ENCODE results near the gene PPP3CA.

Gene PPP3CA

DNA sequence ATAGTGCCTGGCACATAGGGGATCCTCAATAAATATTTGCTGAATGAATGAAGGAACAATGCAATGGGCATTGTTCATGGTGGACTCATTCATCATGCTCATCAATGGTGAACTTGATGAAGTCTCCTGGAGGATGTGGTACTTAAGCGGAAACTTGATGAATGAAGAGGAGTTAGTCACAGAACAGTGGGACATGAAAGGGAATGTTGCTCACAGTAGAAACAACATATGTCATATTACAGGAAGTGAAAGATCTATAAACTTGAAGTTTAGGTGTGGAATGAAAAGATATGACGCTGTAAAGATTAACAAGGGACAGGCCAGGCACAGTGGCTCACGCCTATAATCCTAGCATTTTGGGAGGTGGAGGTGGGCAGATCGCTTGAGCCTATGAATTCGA lies 224.1 kb downstream of the PPP3CA start:
- no peaks in the 10 kb centered on the region for H3K9me3 ChIP-seq (ENCODE audit: control insufficient read depth, insufficient read depth, low read length)
- H3K9ac ChIP-seq (ENCODE audit: low read depth, low read length) = no peak overlapping the region
- no peaks in the 10 kb centered on the region for H3K36me3 ChIP-seq (ENCODE audit: control insufficient read depth, insufficient read depth, low read length)
- H3K4me1 ChIP-seq (ENCODE audit: control insufficient read depth, insufficient read depth, low read length) = no peaks in the 10 kb centered on the region
- no peak overlapping the region for H3K4me3 ChIP-seq (ENCODE audit: low read depth, low read length)
- no peaks in the 10 kb centered on the region for H3K27me3 ChIP-seq (ENCODE audit: control insufficient read depth, insufficient read depth, low read length)

GRCh38 chr4:101122019-101122418 lies 225.3 kb downstream of the PPP3CA start:
- Histone ChIP-seq H3K9me3 (ENCODE audit: control insufficient read depth, insufficient read depth, low read length) (no peaks in the 10 kb centered on the region), H3K9ac (ENCODE audit: low read depth, low read length) (no peak overlapping the region), H3K4me1 (ENCODE audit: control insufficient read depth, insufficient read depth, low read length) (no peaks in the 10 kb centered on the region), H3K27me3 (ENCODE audit: control insufficient read depth, insufficient read depth, low read length) (no peaks in the 10 kb centered on the region), H3K4me3 (ENCODE audit: low read depth, low read length) (no peak overlapping the region), H3K36me3 (ENCODE audit: control insufficient read depth, insufficient read depth, low read length) (no peaks in the 10 kb centered on the region)

GRCh38 chr4:101119141-101119540 lies 228.2 kb downstream of the PPP3CA start:
- H3K36me3 ChIP-seq (ENCODE audit: control insufficient read depth, insufficient read depth, low read length) = no peaks in the 10 kb centered on the region
- no peaks in the 10 kb centered on the region for H3K4me1 ChIP-seq (ENCODE audit: control insufficient read depth, insufficient read depth, low read length)
- H3K9me3 ChIP-seq (ENCODE audit: control insufficient read depth, insufficient read depth, low read length) = no peaks in the 10 kb centered on the region
- no peaks in the 10 kb centered on the region for H3K27me3 ChIP-seq (ENCODE audit: control insufficient read depth, insufficient read depth, low read length)
- H3K9ac ChIP-seq (ENCODE audit: low read depth, low read length) = no peak overlapping the region
- H3K4me3 ChIP-seq (ENCODE audit: low read depth, low read length) = no peak overlapping the region

DNA sequence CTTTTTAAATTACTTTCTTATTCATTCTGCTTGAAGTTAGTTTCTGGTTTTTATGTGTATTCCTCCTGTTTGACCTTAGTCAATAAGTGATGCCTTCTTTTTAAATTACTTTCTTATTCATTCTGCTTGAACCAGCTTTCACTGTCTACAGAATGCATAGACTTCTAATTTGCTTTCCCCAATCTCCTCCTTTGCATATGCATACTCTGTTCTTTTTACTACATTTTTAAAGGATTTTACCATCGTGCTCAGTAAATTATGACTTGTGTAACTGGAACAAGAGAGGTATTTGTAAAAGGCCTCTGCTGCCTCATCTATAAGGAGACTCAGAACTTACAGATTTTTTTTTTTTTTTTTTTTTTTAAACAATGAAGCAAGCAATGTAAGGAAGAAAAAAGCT lies 228.7 kb downstream of the PPP3CA start:
- H3K27me3 ChIP-seq (ENCODE audit: control insufficient read depth, insufficient read depth, low read length) = no peaks in the 10 kb centered on the region
- no peak overlapping the region for H3K4me3 ChIP-seq (ENCODE audit: low read depth, low read length)
- no peaks in the 10 kb centered on the region for H3K9me3 ChIP-seq (ENCODE audit: control insufficient read depth, insufficient read depth, low read length)
- H3K9ac ChIP-seq (ENCODE audit: low read depth, low read length) = no peak overlapping the region
- no peaks in the 10 kb centered on the region for H3K4me1 ChIP-seq (ENCODE audit: control insufficient read depth, insufficient read depth, low read length)
- no peaks in the 10 kb centered on the region for H3K36me3 ChIP-seq (ENCODE audit: control insufficient read depth, insufficient read depth, low read length)

- Histone ChIP-seq H3K4me3 (ENCODE audit: low read depth, low read length) (no peak overlapping the region), H3K36me3 (ENCODE audit: control insufficient read depth, insufficient read depth, low read length) (no peaks in the 10 kb centered on the region), H3K27me3 (ENCODE audit: control insufficient read depth, insufficient read depth, low read length) (no peaks in the 10 kb centered on the region), H3K9ac (ENCODE audit: low read depth, low read length) (no peak overlapping the region), H3K9me3 (ENCODE audit: control insufficient read depth, insufficient read depth, low read length) (no peaks in the 10 kb centered on the region), H3K4me1 (ENCODE audit: control insufficient read depth, insufficient read depth, low read length) (no peaks in the 10 kb centered on the region)
Observed at GRCh38 chr4:101115887-101116286, 231.4 kb downstream of the PPP3CA start.

DNA sequence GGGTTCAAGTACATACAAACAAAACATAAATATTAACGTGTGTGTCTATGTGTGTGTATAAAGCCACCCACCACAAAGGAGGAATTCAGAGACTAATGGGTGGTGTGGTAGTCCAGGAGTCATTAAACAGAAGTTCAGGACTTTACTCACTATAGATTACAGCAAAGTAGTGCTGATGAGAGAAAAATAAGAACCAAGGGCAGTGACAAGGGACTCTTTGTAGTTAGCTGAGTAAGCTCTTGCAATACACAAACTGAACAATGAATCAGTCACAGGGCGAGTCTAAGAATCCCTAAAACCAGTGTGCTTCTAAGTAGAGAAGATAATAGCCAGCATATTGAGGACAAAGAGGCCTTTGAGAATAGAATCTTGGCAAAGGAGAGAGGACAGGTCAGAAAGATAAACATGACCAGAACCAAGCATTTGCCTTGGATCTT lies 232.4 kb downstream of the PPP3CA start:
- Histone ChIP-seq H3K4me1 (ENCODE audit: control insufficient read depth, insufficient read depth, low read length) (no peaks in the 10 kb centered on the region), H3K9me3 (ENCODE audit: control insufficient read depth, insufficient read depth, low read length) (no peaks in the 10 kb centered on the region), H3K9ac (ENCODE audit: low read depth, low read length) (no peak overlapping the region), H3K36me3 (ENCODE audit: control insufficient read depth, insufficient read depth, low read length) (no peaks in the 10 kb centered on the region), H3K4me3 (ENCODE audit: low read depth, low read length) (no peak overlapping the region), H3K27me3 (ENCODE audit: control insufficient read depth, insufficient read depth, low read length) (no peaks in the 10 kb centered on the region)

DNA sequence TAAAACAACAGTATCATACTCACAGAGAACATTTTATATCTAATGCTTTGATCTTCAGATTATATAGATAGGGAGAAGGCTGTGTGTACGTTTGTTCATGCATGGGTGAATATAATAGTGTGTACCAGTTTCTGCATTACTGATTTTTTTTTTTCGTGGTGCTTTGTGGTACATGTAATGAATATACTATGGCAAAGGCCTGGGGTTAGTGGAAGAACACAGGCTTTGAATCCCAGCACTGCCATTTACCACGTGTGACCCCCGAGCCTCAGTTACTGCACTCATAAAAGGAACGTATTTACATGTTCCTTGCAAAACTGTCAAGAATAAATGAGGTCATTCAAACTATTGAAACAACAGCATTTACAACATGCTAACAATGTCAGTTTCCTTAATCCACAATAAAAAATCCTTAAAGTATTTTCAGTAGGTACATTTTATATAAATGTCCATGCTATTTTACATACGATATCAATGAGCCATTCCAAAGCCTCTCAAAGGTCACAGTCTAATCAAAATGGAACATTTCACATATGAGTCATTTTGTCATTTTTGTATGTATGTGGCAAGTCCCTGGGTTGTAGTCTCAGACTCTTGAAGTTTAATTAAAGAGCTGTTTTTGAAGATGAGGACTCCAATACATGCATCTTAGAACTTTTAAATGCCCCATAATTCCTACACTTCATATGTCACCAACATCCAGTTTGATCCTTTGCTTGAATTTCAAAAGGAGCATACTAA lies 242.8 kb downstream of the PPP3CA start:
- peaks cover 10% of the 10 kb centered on the region for H3K4me1 ChIP-seq (ENCODE audit: control insufficient read depth, insufficient read depth, low read length)
- H3K4me3 ChIP-seq (ENCODE audit: low read depth, low read length) = no peak overlapping the region
- H3K9ac ChIP-seq (ENCODE audit: low read depth, low read length) = no peak overlapping the region
- H3K27me3 ChIP-seq (ENCODE audit: control insufficient read depth, insufficient read depth, low read length) = no peaks in the 10 kb centered on the region
- H3K9me3 ChIP-seq (ENCODE audit: control insufficient read depth, insufficient read depth, low read length) = no peaks in the 10 kb centered on the region
- no peaks in the 10 kb centered on the region for H3K36me3 ChIP-seq (ENCODE audit: control insufficient read depth, insufficient read depth, low read length)

DNA sequence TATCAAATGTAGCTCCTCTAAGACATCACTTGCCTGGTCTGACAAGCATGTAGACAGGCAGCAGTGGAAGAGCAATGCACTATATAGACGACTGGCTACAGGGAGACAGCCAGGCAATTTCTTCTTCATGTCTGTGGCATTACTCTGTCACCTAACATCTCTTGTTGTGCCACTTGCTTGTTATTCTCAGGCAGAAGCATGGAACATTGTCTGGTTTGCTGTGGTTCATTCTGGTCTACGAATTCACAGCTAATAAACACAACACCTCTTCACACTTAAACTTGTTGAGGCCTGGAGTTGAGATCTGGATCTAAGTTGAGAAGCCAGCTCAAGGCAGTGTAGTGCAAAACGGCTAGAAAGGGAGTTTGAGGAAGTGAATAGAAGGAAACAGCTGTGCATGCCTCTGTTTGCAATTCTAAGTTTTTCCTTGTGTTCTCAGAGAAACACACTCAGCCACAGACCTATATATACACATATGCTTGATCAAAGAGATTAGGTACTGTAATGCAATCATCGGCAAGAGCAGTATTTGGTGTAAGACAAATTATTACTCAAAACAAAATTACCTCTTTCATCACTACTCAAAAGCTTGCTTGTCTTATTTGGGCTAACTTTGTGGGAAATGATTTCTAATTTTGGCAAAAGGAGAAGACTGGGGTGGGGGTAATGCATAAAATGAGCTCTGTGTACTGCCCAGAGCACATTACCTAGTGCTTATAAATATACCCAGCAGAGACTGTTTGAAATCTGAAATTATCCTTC lies 243.8 kb downstream of the PPP3CA start:
- H3K9ac ChIP-seq (ENCODE audit: low read depth, low read length) = no peak overlapping the region
- no peaks in the 10 kb centered on the region for H3K36me3 ChIP-seq (ENCODE audit: control insufficient read depth, insufficient read depth, low read length)
- no peak overlapping the region for H3K4me3 ChIP-seq (ENCODE audit: low read depth, low read length)
- no peaks in the 10 kb centered on the region for H3K27me3 ChIP-seq (ENCODE audit: control insufficient read depth, insufficient read depth, low read length)
- H3K9me3 ChIP-seq (ENCODE audit: control insufficient read depth, insufficient read depth, low read length) = no peaks in the 10 kb centered on the region
- H3K4me1 ChIP-seq (ENCODE audit: control insufficient read depth, insufficient read depth, low read length) = peaks cover 10% of the 10 kb centered on the region

- H3K9me3 ChIP-seq (ENCODE audit: control insufficient read depth, insufficient read depth, low read length) = no peaks in the 10 kb centered on the region
- H3K36me3 ChIP-seq (ENCODE audit: control insufficient read depth, insufficient read depth, low read length) = no peaks in the 10 kb centered on the region
- no peak overlapping the region for H3K4me3 ChIP-seq (ENCODE audit: low read depth, low read length)
- no peaks in the 10 kb centered on the region for H3K27me3 ChIP-seq (ENCODE audit: control insufficient read depth, insufficient read depth, low read length)
- H3K9ac ChIP-seq (ENCODE audit: low read depth, low read length) = no peak overlapping the region
- peaks cover 10% of the 10 kb centered on the region for H3K4me1 ChIP-seq (ENCODE audit: control insufficient read depth, insufficient read depth, low read length)
Observed at GRCh38 chr4:101102114-101102742, 245.1 kb downstream of the PPP3CA start.

DNA sequence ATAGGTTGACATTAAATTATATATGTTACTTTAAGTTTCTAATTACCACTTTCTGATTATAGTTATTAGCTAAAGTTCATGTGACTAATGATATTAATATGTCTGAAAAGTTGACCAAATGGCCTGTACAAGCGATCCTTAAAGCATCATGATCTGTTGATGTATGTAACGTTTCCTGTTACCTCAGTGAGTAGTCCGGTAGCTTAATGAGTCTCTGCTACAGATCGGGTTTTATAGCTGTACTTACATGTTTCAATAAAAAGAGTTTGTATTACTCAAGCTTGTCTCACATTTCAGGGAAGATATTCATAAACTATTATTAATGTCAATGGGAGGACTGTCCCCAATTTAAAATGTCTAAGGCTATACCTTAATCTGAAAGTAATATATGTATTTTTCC lies 246.3 kb downstream of the PPP3CA start:
- no peaks in the 10 kb centered on the region for H3K9me3 ChIP-seq (ENCODE audit: control insufficient read depth, insufficient read depth, low read length)
- H3K4me3 ChIP-seq (ENCODE audit: low read depth, low read length) = no peak overlapping the region
- H3K9ac ChIP-seq (ENCODE audit: low read depth, low read length) = no peak overlapping the region
- no peaks in the 10 kb centered on the region for H3K36me3 ChIP-seq (ENCODE audit: control insufficient read depth, insufficient read depth, low read length)
- H3K4me1 ChIP-seq (ENCODE audit: control insufficient read depth, insufficient read depth, low read length) = peaks cover 10% of the 10 kb centered on the region
- H3K27me3 ChIP-seq (ENCODE audit: control insufficient read depth, insufficient read depth, low read length) = no peaks in the 10 kb centered on the region

- no peaks in the 10 kb centered on the region for H3K36me3 ChIP-seq (ENCODE audit: control insufficient read depth, insufficient read depth, low read length)
- H3K27me3 ChIP-seq (ENCODE audit: control insufficient read depth, insufficient read depth, low read length) = no peaks in the 10 kb centered on the region
- no peak overlapping the region for H3K4me3 ChIP-seq (ENCODE audit: low read depth, low read length)
- no peak overlapping the region for H3K9ac ChIP-seq (ENCODE audit: low read depth, low read length)
- H3K9me3 ChIP-seq (ENCODE audit: control insufficient read depth, insufficient read depth, low read length) = no peaks in the 10 kb centered on the region
- peaks cover 8% of the 10 kb centered on the region for H3K4me1 ChIP-seq (ENCODE audit: control insufficient read depth, insufficient read depth, low read length)
Observed at GRCh38 chr4:101098666-101099400, 248.5 kb downstream of the PPP3CA start.
